Esophagus squamous epithelium (tissue), 5 donors: Measurements from ENCODE around the gene LMNA. TPM values are rescaled to one million over a fixed set of nuclear protein-coding genes. Genes with fewer than 3 reads are reported as not detected.

Source experiments
- DNase-seq: peaks from one replicate; lab custom pipeline; 2025; lab: John Stamatoyannopoulos, UW
- H3K27ac ChIP-seq, 4 donors: fragments of 200-600 bp; sonication (generic); one replicate each; pipeline ENCODE4 v1.5.1; 2016 to 2019; ENCODE audit warnings: mild to moderate bottlenecking in 1 of 4
- H3K27me3 ChIP-seq, 4 donors: fragments of 200-600 bp; sonication (generic); 1 replicate in 3 of 4; 2 replicates in 1 of 4; pipeline versions ENCODE4 v1.5.1 to v1.6.0; 2017 to 2021; ENCODE audit warnings: antibody characterized with exemption in 1 of 4
- H3K36me3 ChIP-seq, 3 donors: fragments of 200-600 bp; sonication (generic); one replicate each; pipeline ENCODE4 v1.5.1; 2016 to 2019
- H3K4me1 ChIP-seq, 3 donors: fragments of 200-600 bp; sonication (generic); one replicate each; pipeline ENCODE4 v1.5.1; 2017 to 2019
- H3K4me3 ChIP-seq, 4 donors: fragments of 200-600 bp; sonication (generic); 1 replicate in 3 of 4; 2 replicates in 1 of 4; pipeline ENCODE4 v1.5.1; 2016 to 2019; ENCODE audit warnings: mild to moderate bottlenecking in 2 of 4, moderate library complexity in 1 of 4
- H3K9me3 ChIP-seq, 3 donors: fragments of 200-600 bp; sonication (generic); one replicate each; pipeline ENCODE4 v1.5.1; 2016 to 2019
- CTCF ChIP-seq, 6 experiments: fragments of 450-650 bp in 4 of 6; fragments of 200-600 bp in 2 of 6; sonication (generic) in 2 of 6; IDR thresholded peaks; one replicate each; pipeline ENCODE4 v1.5.1; 2016 to 2019; ENCODE audit warnings: antibody characterized with exemption in 6 of 6, mild to moderate bottlenecking in 4 of 6, moderate library complexity in 4 of 6
- POLR2A ChIP-seq, 4 donors: fragments of 450-650 bp; IDR thresholded peaks; one replicate each; pipeline ENCODE4 v1.6.1; 2017; ENCODE audit warnings: antibody characterized with exemption in 4 of 4, mild to moderate bottlenecking in 4 of 4, moderate library complexity in 3 of 4
- WGBS, 2 donors: methylation state at CpG; one replicate each; pipeline ENCODE4 v1.1.5; 2018; 5-methylcytosine and 5-hydroxymethylcytosine counted together
- intact Hi-C: fragments of 100-400 bp; cut with DNase I; formaldehyde crosslinking; loops from one replicate; pipeline ENCODE4 v1.15.0; 2022
- total RNA-seq, 4 donors: library from RNA; depleted of rRNA; stranded (reverse); fragments of >200 nt; gene quantifications; one replicate each; pipeline ENCODE4 v1.1.0, GENCODE V29; 2016
- donor health status: DM: yes; HTN: yes; CAD: no.

The LMNA gene
- total RNA-seq, 4 donors from 2014 or later: 322 to 480 (median 403) TPM

- no peak overlapping the region for H3K4me3 ChIP-seq
- 21 to 30% methylated on average over 3 of the region's 3 CpGs for WGBS, 2 donors
- H3K36me3 ChIP-seq: no peaks in the 10 kb centered on the region
- H3K27ac ChIP-seq: peak overlapping the region; percentile 67 to 92 (median 78)
- H3K9me3 ChIP-seq: no peaks in the 10 kb centered on the region
- intact Hi-C loops: loop anchor here (2.0 kb wide), 1 partner anchor 33 kb away; no protein-coding TSS in a partner anchor
- peaks cover 23 to 45% (median 43%) of the 10 kb centered on the region in 3 donors for H3K4me1 ChIP-seq
- no peak for DNase-seq
- TF ChIP-seq POLR2A (IDR thresholded peaks at IDR 0.05) (no peak), CTCF (IDR thresholded peaks at IDR 0.05) (no peak)
- H3K27me3 ChIP-seq: no peaks in the 10 kb centered on the region
Observed at GRCh38 chr1:156095906-156096508, 18.5 kb upstream of the LMNA start.

GRCh38 chr1:156096640-156097391, 17.7 kb upstream of the LMNA start:
- peak; percentile 76 to 98 (median 96) for TF ChIP-seq CTCF (IDR thresholded peaks at IDR 0.05)
- TF ChIP-seq POLR2A (IDR thresholded peaks at IDR 0.05): no peak
- Histone ChIP-seq H3K9me3 (no peaks in the 10 kb centered on the region), H3K4me1 (peaks cover 31 to 52% (median 51%) of the 10 kb centered on the region in 3 donors), H3K4me3 (peak overlapping the region in 1 of 4 donors; percentile 42), H3K27ac (peak overlapping the region; percentile 67 to 92 (median 78)), H3K36me3 (no peaks in the 10 kb centered on the region), H3K27me3 (no peaks in the 10 kb centered on the region)
- peak; percentile 59 for DNase-seq
- whole genome bisulfite sequencing, 2 donors: 13 to 19% methylated on average over 6 to 10 of the region's 14 CpGs
- intact Hi-C loops: loop anchor here (2.0 kb wide), 1 partner anchor 32 kb away; no protein-coding TSS in a partner anchor

GRCh38 chr1:156097499-156098178, 16.9 kb upstream of the LMNA start:
- no peaks in the 10 kb centered on the region for H3K27me3 ChIP-seq
- H3K27ac ChIP-seq: peak overlapping the region; percentile 67 to 92 (median 78)
- TF ChIP-seq POLR2A (IDR thresholded peaks at IDR 0.05): no peak
- no peak for TF ChIP-seq CTCF (IDR thresholded peaks at IDR 0.05)
- intact Hi-C loops: loop anchor here (2.0 kb wide), 1 partner anchor 31 kb away; no protein-coding TSS in a partner anchor
- H3K4me1 ChIP-seq: peaks cover 39 to 60% (median 60%) of the 10 kb centered on the region in 3 donors
- no peak for DNase-seq
- no peaks in the 10 kb centered on the region for H3K9me3 ChIP-seq
- no peak overlapping the region for H3K4me3 ChIP-seq
- WGBS, 2 donors: 52 to 75% methylated on average over 3 to 9 of the region's 9 CpGs
- no peaks in the 10 kb centered on the region for H3K36me3 ChIP-seq

GRCh38 chr1:156098784-156099183, 15.7 kb upstream of the LMNA start:
- no peak for DNase-seq
- peak overlapping the region in 3 of 4 donors; percentile 25 to 42 (median 38) for H3K27ac ChIP-seq
- H3K36me3 ChIP-seq: no peaks in the 10 kb centered on the region
- intact Hi-C loops: no loop called here
- WGBS, 2 donors: 59% methylated on average over 2 of the region's 2 CpGs; no CpG with 5 or more reads in 1 of the 2 donors
- no peak overlapping the region for H3K4me3 ChIP-seq
- H3K27me3 ChIP-seq: no peaks in the 10 kb centered on the region
- no peaks in the 10 kb centered on the region for H3K9me3 ChIP-seq
- peaks cover 50 to 72% (median 71%) of the 10 kb centered on the region in 3 donors for H3K4me1 ChIP-seq
- TF ChIP-seq POLR2A (IDR thresholded peaks at IDR 0.05) (no peak), CTCF (IDR thresholded peaks at IDR 0.05) (no peak)
